Naive B cell (primary cell): ENCODE measurements around the gene LTB. TPM values are rescaled to one million over a fixed set of nuclear protein-coding genes. Genes with fewer than 3 reads are reported as not detected.

Source experiments
- ATAC-seq, 2 donors: fragments of 150-1000 bp; cut with Tn5 transposase; 2 replicates each; pipeline ENCODE4 v1.10.0; 2021; ENCODE audit warnings: low read depth in 2 of 2, mild to moderate bottlenecking in 2 of 2, moderate library complexity in 2 of 2
- DNase-seq: peaks from one replicate; pipeline ENCODE4 v3.0.0; 2022
- H3K27ac Mint-ChIP-seq, 6 donors: one replicate each; pipeline ENCODE4 v1.8.0; 2020 to 2022; ENCODE audit warnings: mild to moderate bottlenecking in 6 of 6, mixed read lengths in 6 of 6, moderate library complexity in 5 of 6, inconsistent platforms in 2 of 6
- H3K27me3 Mint-ChIP-seq, 3 donors: one replicate each; pipeline ENCODE4 v1.8.0; 2021 to 2022; ENCODE audit warnings: mixed read lengths in 3 of 3, mild to moderate bottlenecking in 1 of 3
- H3K36me3 Mint-ChIP-seq, 2 donors: one replicate each; pipeline ENCODE4 v1.8.0; 2020 to 2022; ENCODE audit warnings: mixed read lengths in 2 of 2, inconsistent platforms in 1 of 2, mild to moderate bottlenecking in 1 of 2
- H3K4me1 Mint-ChIP-seq, 3 donors: one replicate each; pipeline ENCODE4 v1.8.0; 2020 to 2022; ENCODE audit warnings: mixed read lengths in 3 of 3, inconsistent platforms in 1 of 3, mild to moderate bottlenecking in 1 of 3, moderate library complexity in 1 of 3
- H3K4me3 Mint-ChIP-seq, 8 donors: one replicate each; pipeline ENCODE4 v1.8.0; 2020 to 2022; ENCODE audit warnings: mild to moderate bottlenecking in 8 of 8, mixed read lengths in 8 of 8, moderate library complexity in 8 of 8, inconsistent platforms in 2 of 8
- H3K9me3 Mint-ChIP-seq, 7 donors: one replicate each; pipeline ENCODE4 v1.8.0; 2020 to 2022; ENCODE audit warnings: mixed read lengths in 7 of 7, mild to moderate bottlenecking in 5 of 7, inconsistent platforms in 2 of 7, moderate library complexity in 1 of 7
- polyA plus RNA-seq, 6 donors: library from polyadenylated mRNA; unstranded; fragments of 300-500 nt; fragmentation: Illumina TruSeq; gene quantifications; one replicate each; pipeline ENCODE4 v1.2.3, GENCODE V29; 2021; ENCODE audit warnings: low read depth in 6 of 6

Gene LTB
- polyA plus RNA-seq, 6 donors from 2014 or later = 1,940 to 3,141 (median 2,206) TPM

DNA sequence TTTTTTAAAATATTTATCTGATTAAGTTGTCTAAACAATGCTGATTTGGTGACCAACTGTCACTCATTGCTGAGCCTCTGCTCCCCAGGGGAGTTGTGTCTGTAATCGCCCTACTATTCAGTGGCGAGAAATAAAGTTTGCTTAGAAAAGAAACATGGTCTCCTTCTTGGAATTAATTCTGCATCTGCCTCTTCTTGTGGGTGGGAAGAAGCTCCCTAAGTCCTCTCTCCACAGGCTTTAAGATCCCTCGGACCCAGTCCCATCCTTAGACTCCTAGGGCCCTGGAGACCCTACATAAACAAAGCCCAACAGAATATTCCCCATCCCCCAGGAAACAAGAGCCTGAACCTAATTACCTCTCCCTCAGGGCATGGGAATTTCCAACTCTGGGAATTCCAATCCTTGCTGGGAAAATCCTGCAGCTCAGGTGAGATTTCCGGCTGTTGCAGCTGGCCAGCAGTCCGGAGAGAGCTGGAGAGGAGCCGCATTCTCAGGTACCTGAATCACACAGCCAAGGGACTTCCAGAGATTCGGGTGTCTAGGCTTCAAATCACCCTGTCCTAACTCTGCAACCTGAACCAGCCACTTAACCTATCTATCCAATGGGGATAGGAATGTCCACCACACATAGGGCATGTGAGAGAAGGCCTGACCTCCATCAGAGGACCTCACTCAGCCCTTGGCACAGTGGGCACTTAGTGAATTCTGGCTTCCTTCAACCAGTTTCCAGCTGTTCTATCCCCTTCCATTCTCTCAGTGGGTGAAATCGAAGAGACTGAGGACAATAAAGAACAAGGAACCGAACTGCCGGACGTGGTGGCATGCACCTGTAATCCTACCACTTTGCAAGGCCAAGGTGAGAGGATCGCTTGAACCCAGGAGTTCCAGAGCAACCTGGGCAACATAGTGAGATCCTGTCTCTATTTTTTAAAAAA is 3.8 kb downstream of the LTB start:
- no peak for ATAC-seq
- Mint-ChIP-seq H3K36me3 (peaks cover 6 to 26% of the 10 kb centered on the region in 2 donors), H3K27ac (peak overlapping the region; percentile 72 to 96 (median 90)), H3K4me1 (peaks cover 81 to 91% (median 84%) of the 10 kb centered on the region in 3 donors), H3K27me3 (no peaks in the 10 kb centered on the region), H3K4me3 (peak overlapping the region; percentile 75 to 100 (median 99)), H3K9me3 (no peaks in the 10 kb centered on the region)
- no peak for DNase-seq

GRCh38 chr6:31577579-31577966 is 4.7 kb downstream of the LTB start:
- H3K36me3 Mint-ChIP-seq = peaks cover 6 to 26% of the 10 kb centered on the region in 2 donors
- H3K4me3 Mint-ChIP-seq = peak overlapping the region; percentile 89 to 100 (median 98)
- H3K27ac Mint-ChIP-seq = peak overlapping the region in 5 of 6 donors; percentile 37 to 99 (median 87)
- no peaks in the 10 kb centered on the region for H3K27me3 Mint-ChIP-seq
- H3K4me1 Mint-ChIP-seq = peaks cover 84 to 93% (median 84%) of the 10 kb centered on the region in 3 donors
- H3K9me3 Mint-ChIP-seq = no peaks in the 10 kb centered on the region
- ATAC-seq (no peak), DNase-seq (no peak)

- H3K4me3 Mint-ChIP-seq = peak overlapping the region; percentile 89 to 100 (median 98)
- DNase-seq (no peak), ATAC-seq (no peak)
- peak overlapping the region; percentile 6 to 99 (median 92) for H3K27ac Mint-ChIP-seq
- peaks cover 84 to 93% (median 85%) of the 10 kb centered on the region in 3 donors for H3K4me1 Mint-ChIP-seq
- H3K9me3 Mint-ChIP-seq = no peaks in the 10 kb centered on the region
- no peaks in the 10 kb centered on the region for H3K27me3 Mint-ChIP-seq
- H3K36me3 Mint-ChIP-seq = peaks cover 6 to 24% of the 10 kb centered on the region in 2 donors
Measured at GRCh38 chr6:31576897-31577578, 5.2 kb downstream of the LTB start.

GRCh38 chr6:31575952-31576685 is 6.1 kb downstream of the LTB start:
- peak overlapping the region; percentile 89 to 100 (median 98) for H3K4me3 Mint-ChIP-seq
- peaks cover 3 to 15% of the 10 kb centered on the region in 2 donors for H3K36me3 Mint-ChIP-seq
- H3K27ac Mint-ChIP-seq = peak overlapping the region; percentile 6 to 99 (median 97)
- no peak for DNase-seq
- ATAC-seq = peak in 1 of 2 donors; percentile 8
- H3K4me1 Mint-ChIP-seq = peaks cover 85 to 95% (median 92%) of the 10 kb centered on the region in 3 donors
- no peaks in the 10 kb centered on the region for H3K9me3 Mint-ChIP-seq
- H3K27me3 Mint-ChIP-seq = no peaks in the 10 kb centered on the region

DNA sequence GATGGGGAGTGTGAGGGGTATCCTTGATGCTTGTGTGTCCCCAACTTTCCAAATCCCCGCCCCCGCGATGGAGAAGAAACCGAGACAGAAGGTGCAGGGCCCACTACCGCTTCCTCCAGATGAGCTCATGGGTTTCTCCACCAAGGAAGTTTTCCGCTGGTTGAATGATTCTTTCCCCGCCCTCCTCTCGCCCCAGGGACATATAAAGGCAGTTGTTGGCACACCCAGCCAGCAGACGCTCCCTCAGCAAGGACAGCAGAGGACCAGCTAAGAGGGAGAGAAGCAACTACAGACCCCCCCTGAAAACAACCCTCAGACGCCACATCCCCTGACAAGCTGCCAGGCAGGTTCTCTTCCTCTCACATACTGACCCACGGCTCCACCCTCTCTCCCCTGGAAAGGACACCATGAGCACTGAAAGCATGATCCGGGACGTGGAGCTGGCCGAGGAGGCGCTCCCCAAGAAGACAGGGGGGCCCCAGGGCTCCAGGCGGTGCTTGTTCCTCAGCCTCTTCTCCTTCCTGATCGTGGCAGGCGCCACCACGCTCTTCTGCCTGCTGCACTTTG is 6.8 kb downstream of the LTB start, which contains the start of gene TNF:
Gene TNF (plus strand): TSS at position 231 of the 567 bp plus-strand sequence. CDS start 177 bp downstream, at position 408.
- H3K9me3 Mint-ChIP-seq = no peaks in the 10 kb centered on the region
- peak; percentile 65 for DNase-seq
- no peaks in the 10 kb centered on the region for H3K27me3 Mint-ChIP-seq
- peak; percentile 20 to 32 for ATAC-seq
- H3K36me3 Mint-ChIP-seq = peaks cover 0 to 8% of the 10 kb centered on the region in 2 donors
- H3K27ac Mint-ChIP-seq = peak within 1 kb of the TSS; percentile 87 to 99 (median 97)
- H3K4me3 Mint-ChIP-seq = peak within 1 kb of the TSS; percentile 89 to 100 (median 98)
- H3K4me1 Mint-ChIP-seq = peaks cover 84 to 97% (median 93%) of the 10 kb centered on the region in 3 donors

- H3K27me3 Mint-ChIP-seq = no peaks in the 10 kb centered on the region
- peak overlapping the region; percentile 79 to 99 (median 97) for H3K27ac Mint-ChIP-seq
- DNase-seq (no peak), ATAC-seq (no peak)
- H3K36me3 Mint-ChIP-seq = no peaks in the 10 kb centered on the region
- H3K4me3 Mint-ChIP-seq = peak overlapping the region; percentile 89 to 100 (median 98)
- H3K9me3 Mint-ChIP-seq = no peaks in the 10 kb centered on the region
- H3K4me1 Mint-ChIP-seq = peaks cover 81 to 97% (median 93%) of the 10 kb centered on the region in 3 donors
Measured at GRCh38 chr6:31574106-31575061, 7.8 kb downstream of the LTB start.

- Mint-ChIP-seq H3K27me3 (no peaks in the 10 kb centered on the region), H3K4me3 (peak overlapping the region; percentile 89 to 100 (median 96)), H3K9me3 (no peaks in the 10 kb centered on the region), H3K4me1 (peaks cover 80 to 97% (median 93%) of the 10 kb centered on the region in 3 donors), H3K36me3 (no peaks in the 10 kb centered on the region), H3K27ac (peak overlapping the region; percentile 95 to 100 (median 97))
- ATAC-seq (no peak), DNase-seq (no peak)
Measured at GRCh38 chr6:31573239-31574105, 8.8 kb downstream of the LTB start.

DNA sequence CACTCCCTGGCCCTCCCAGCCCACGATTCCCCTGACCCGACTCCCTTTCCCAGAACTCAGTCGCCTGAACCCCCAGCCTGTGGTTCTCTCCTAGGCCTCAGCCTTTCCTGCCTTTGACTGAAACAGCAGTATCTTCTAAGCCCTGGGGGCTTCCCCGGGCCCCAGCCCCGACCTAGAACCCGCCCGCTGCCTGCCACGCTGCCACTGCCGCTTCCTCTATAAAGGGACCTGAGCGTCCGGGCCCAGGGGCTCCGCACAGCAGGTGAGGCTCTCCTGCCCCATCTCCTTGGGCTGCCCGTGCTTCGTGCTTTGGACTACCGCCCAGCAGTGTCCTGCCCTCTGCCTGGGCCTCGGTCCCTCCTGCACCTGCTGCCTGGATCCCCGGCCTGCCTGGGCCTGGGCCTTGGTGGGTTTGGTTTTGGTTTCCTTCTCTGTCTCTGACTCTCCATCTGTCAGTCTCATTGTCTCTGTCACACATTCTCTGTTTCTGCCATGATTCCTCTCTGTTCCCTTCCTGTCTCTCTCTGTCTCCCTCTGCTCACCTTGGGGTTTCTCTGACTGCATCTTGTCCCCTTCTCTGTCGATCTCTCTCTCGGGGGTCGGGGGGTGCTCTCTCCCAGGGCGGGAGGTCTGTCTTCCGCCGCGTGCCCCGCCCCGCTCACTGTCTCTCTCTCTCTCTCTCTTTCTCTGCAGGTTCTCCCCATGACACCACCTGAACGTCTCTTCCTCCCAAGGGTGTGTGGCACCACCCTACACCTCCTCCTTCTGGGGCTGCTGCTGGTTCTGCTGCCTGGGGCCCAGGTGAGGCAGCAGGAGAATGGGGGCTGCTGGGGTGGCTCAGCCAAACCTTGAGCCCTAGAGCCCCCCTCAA is 9.9 kb downstream of the LTB start, which contains the start of gene LTA:
Gene LTA (plus strand): TSS at position 249 of the 871 bp plus-strand sequence. CDS start 454 bp downstream, at position 703.
- H3K4me1 Mint-ChIP-seq = peaks cover 87 to 99% (median 97%) of the 10 kb centered on the region in 3 donors
- peak within 1 kb of the TSS; percentile 89 to 100 (median 96) for H3K4me3 Mint-ChIP-seq
- no peaks in the 10 kb centered on the region for H3K36me3 Mint-ChIP-seq
- peak within 1 kb of the TSS; percentile 96 to 100 (median 98) for H3K27ac Mint-ChIP-seq
- DNase-seq (peak; percentile 75), ATAC-seq (peak; percentile 63 to 66)
- no peaks in the 10 kb centered on the region for H3K27me3 Mint-ChIP-seq
- no peaks in the 10 kb centered on the region for H3K9me3 Mint-ChIP-seq

DNA sequence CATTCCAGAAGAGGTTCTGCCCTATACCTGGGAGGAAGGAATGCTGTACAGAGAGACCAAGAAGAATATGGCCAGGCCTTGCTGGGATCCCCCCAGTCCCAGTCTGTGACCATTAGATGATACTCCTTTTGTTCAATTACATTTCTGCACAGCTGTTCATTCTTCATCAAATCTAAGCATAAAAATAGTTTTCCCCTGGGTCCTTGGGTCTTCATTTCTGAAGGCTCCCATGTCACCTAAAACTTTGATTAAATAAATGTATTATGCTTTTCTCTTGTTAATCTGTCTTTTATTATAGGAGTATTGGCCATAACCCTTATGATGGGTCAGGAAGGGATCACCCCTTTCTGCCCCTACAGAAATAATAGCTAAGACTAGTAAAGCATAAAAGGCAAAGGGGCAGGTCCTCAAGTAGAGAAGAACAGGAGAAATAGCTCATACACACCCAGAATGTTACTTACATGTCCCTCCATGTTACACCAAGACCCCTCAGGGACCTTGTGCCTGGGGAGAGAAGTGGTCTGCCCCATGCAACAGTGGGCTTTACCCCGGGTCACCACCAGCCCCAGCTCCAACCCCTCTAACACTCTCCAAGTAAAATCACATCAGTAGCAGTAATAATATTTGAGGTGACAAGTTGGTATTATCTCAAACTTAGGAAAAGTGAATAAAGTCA is 12.2 kb downstream of the LTB start:
- ATAC-seq (no peak), DNase-seq (no peak)
- H3K9me3 Mint-ChIP-seq = no peaks in the 10 kb centered on the region
- H3K4me3 Mint-ChIP-seq = peak overlapping the region in 6 of 8 donors; percentile 15 to 94 (median 44)
- H3K36me3 Mint-ChIP-seq = no peaks in the 10 kb centered on the region
- peaks cover 73 to 98% (median 83%) of the 10 kb centered on the region in 3 donors for H3K4me1 Mint-ChIP-seq
- peak overlapping the region in 5 of 6 donors; percentile 7 to 98 (median 91) for H3K27ac Mint-ChIP-seq
- H3K27me3 Mint-ChIP-seq = no peaks in the 10 kb centered on the region

DNA sequence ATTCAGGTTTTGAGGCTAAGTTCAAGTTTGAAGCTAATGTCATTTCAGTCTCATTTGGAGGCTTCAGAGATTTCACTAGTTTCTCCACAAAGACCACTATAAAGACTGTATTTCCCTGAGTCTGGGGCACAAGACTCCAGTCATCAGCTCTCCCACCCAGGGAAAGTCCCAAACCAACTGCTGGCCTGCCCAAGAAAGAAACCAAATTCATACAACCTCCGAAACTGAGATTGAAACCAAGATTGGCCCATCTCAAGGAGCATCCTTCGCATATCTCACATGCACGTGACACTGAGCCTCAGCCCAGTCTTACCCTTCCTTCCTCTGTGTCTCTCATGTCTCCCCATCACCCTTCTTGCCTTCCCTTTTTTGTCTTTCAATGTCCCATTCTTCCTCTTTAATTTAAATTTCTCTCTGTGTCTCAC is 13.7 kb downstream of the LTB start:
- no peaks in the 10 kb centered on the region for H3K9me3 Mint-ChIP-seq
- DNase-seq (peak; percentile 87), ATAC-seq (peak; percentile 81 to 86)
- peak overlapping the region; percentile 50 to 77 (median 70) for H3K4me3 Mint-ChIP-seq
- H3K27me3 Mint-ChIP-seq = no peaks in the 10 kb centered on the region
- H3K4me1 Mint-ChIP-seq = peaks cover 69 to 94% (median 80%) of the 10 kb centered on the region in 3 donors
- peaks cover 0 to 6% of the 10 kb centered on the region in 2 donors for H3K36me3 Mint-ChIP-seq
- H3K27ac Mint-ChIP-seq = peak overlapping the region; percentile 95 to 99 (median 98)
